AG10803 (cell line): Measurements from ENCODE around the gene NTSR1.

Source experiments
- DNase-seq: peaks from one replicate; pipeline ENCODE4 v3.0.0; 2010; ENCODE audit warnings: low read depth
- H3K4me3 ChIP-seq: 2 replicates; pipeline ENCODE4 v1.5.1; 2011; ENCODE audit warnings: mild to moderate bottlenecking, low read length, control low read depth
- CTCF ChIP-seq: conservative IDR thresholded peaks from 2 replicates; pipeline ENCODE4 v1.5.1; 2011; ENCODE audit warnings: mild to moderate bottlenecking, low read length, control low read depth, inconsistent platforms

NTSR1 gene

GRCh38 chr20:62745279-62745951 is 36.8 kb downstream of the NTSR1 start:
- no peak overlapping the region for H3K4me3 ChIP-seq
- no peak for DNase-seq
- TF ChIP-seq CTCF = no peak

- H3K4me3 ChIP-seq = no peak overlapping the region
- no peak for DNase-seq
- no peak for TF ChIP-seq CTCF
These were observed 37.3 kb downstream of the NTSR1 start for GRCh38 chr20:62745952-62746288.

- H3K4me3 ChIP-seq = no peak overlapping the region
- no peak for TF ChIP-seq CTCF
- DNase-seq = no peak
These were observed 39.7 kb downstream of the NTSR1 start for GRCh38 chr20:62748311-62748710.

- DNase-seq = no peak
- TF ChIP-seq CTCF = no peak
- no peak overlapping the region for H3K4me3 ChIP-seq
These were observed 41.3 kb downstream of the NTSR1 start for GRCh38 chr20:62749851-62750445.

GRCh38 chr20:62751551-62752150 is 43.0 kb downstream of the NTSR1 start:
- TF ChIP-seq CTCF = no peak
- H3K4me3 ChIP-seq = no peak overlapping the region
- no peak for DNase-seq

GRCh38 chr20:62752181-62752670 is 43.6 kb downstream of the NTSR1 start:
- no peak for DNase-seq
- TF ChIP-seq CTCF = no peak
- no peak overlapping the region for H3K4me3 ChIP-seq
